Measurements from ENCODE around the gene HIVEP3.
"Not testable (repeated sequence)": the region's sequence is repeated elsewhere in the genome, so short reads cannot be mapped to it uniquely, and the experiment has no call there.

HIVEP3 gene

DNA sequence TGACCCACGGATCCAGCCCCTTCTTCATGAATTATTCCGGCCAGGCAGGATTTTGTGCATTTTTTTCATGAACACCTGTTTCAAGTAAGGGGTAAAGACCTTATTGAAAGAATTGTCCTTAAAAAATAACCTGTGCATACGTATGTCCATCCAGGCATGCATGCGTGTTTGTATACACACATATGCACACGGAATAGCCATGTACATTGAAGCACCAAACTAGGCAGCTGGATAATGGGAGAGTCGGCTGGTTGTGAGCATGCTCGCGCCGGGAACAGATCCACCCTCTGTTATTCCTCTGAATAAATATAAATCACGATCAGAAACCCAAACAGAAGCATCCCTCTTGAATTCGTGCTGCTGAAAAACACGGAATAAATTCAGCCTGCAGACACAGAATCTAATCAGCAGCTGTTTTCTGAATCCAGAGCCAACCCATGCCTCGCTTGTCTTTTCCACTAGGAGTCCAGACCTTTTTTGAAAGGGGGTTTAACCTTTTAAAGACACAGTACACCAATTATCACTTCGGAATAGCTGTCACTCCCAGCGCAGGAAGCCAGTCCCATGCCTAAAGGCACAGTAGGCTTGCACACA, at the start of gene HIVEP3:
TSS of gene HIVEP3 (minus strand) at position 473 of the 594 bp plus-strand sequence.
- DNase-seq: peak; percentile 58
- in situ Hi-C loops (cut with HindIII; ENCODE audit: low pct_ligation_motif_present, low pct_unique_long_range_greater_than_20kb, low sequenced_read_pairs): no loop called here

DNA sequence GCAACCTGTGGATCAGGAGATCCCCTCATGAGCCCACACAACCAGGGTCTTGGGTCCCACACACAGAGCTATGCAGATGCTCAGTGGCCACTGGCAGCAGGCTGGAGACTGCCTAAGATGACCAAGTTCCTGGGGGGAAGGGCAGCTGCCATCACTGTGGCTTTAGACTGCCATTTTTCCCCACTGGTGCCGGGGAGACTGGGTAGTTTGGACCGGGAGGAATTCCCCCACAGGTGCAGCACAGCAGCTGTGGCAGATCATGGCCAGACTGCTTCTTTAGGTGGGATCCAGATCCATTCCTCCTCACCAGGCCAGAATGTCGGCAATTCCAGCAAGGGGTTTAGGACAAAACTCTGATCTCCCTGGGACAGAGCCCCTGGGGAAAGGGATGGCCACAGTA, 45.7 kb upstream of the HIVEP3 start:
- DNase-seq: no peak
- in situ Hi-C loops (cut with HindIII; ENCODE audit: low pct_ligation_motif_present, low pct_unique_long_range_greater_than_20kb, low sequenced_read_pairs): no loop called here

DNA sequence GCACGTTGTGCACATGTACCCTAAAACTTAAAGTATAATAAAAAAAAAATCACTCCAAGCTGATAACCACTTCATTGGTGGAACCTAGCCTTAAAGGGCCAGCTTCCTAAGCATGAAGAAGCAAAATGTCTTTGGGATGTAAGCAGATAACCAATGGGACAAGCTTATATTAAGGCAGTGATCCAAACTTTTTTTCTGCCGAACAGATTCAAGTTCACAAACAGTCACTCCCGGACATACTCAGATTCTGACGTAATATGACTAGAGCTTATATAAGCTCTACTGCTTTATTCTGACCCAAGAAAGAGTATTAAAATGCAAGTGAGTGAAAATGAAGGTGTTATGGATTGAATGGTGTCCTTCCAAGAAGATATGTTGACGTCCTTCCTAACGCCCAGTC, 44.9 kb upstream of the HIVEP3 start:
- in situ Hi-C loops (cut with HindIII; ENCODE audit: low pct_ligation_motif_present, low pct_unique_long_range_greater_than_20kb, low sequenced_read_pairs): no loop called here
- no peak for DNase-seq

DNA sequence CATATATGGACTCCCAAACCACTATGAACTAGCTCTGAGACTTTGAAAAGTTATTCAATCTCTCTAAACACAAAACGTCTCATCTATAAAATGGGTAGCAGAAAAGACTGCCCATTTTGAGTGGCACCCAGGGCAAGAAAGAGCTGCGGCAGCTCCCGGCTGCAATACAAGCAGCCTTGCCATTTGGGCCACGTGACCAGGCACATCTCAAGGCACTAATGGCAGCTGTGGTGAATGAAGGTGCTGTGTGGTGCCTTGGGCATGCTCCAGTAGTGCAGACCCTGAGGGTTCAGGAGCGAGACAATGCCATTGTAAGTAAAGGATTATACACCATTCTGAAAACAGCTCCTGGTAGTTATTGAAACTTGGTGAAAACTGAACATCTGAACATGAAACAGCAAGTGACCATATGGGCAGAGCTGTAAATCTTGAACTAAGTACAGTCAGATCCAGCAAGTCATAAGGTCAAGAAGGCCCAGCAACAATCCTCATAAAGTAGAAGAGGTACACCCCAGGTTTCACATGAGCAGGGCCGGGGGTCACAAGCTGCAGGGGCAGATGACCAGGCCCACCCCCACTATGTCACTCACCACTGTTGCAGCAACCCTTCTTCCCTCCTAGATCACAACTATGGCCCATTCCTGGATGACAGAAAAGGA, 39.4 kb upstream of the HIVEP3 start:
- in situ Hi-C loops (cut with HindIII; ENCODE audit: low pct_ligation_motif_present, low pct_unique_long_range_greater_than_20kb, low sequenced_read_pairs): no loop called here
- no peak for DNase-seq

DNA sequence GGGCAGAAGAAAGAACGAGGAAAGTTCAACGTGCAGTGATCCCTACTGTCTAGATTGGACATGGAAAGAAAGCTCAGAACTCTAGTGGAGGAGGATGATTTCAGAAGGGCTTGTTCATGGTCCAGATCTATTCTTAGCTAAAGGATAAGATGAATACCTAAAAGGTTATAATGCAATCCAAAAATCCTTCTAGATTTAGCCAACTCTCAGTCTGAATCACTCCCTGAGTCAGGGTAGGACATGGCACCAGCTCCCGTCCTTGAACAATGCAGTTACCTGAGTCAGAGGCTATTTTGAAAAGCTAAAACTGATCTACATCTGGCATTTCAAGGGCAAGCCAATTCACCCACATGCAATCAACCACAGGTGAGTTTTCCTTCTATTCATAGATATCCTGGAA, 38.8 kb upstream of the HIVEP3 start:
- no peak for DNase-seq
- in situ Hi-C loops (cut with HindIII; ENCODE audit: low pct_ligation_motif_present, low pct_unique_long_range_greater_than_20kb, low sequenced_read_pairs): no loop called here

DNA sequence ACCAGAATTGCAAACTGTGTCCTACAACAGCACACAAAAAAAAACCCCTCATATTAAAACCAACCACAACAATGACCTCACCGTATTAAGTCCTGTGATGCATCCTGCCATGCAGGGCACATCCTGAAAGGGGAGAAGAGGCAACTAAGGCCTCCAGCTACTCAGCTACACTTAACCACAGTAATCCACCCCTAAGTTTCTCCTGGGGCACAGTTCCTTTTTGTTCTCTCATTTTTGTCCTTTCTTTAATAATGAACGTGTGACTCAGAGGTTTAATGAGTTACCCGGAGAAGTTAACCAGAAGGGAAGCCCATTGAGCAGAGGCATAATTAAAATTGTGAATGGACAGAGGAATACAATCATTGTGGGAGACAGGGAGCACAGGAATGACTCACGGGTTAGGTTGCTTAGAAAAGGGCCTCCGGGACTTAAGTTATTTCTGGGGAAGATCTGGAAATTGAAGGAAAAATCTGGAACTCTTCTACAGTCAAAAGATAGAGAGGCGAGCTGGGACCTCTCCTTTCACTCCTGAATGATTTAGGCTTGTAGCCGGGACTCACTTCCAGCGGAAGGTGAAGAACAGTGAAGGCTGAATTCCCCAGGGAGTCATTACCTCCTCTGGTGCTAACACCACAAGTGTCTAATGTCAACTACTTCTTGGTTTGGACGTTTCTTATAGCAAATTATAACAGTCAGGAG, 36.9 kb upstream of the HIVEP3 start:
- in situ Hi-C loops (cut with HindIII; ENCODE audit: low pct_ligation_motif_present, low pct_unique_long_range_greater_than_20kb, low sequenced_read_pairs): no loop called here
- DNase-seq: peak; percentile 88

DNA sequence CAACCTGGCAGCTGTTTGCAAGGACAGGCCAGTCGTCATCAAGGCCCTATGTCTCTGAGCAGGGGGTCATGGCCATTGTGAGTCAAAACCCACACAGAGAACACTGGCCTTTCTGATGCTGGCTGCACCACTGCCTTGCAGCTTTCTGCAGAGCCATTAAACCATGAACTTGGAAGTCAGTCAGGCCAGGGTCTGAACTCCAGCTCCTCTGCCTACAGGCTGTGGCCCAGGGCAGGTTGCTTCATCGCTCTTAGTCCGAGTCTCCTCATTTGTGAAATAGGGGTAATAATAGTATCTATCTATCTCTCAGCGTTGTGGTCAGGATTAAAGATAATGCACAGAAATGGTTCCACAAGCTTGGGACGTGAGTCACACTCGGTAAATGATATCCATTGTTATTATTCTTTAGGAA, 35.8 kb upstream of the HIVEP3 start:
- in situ Hi-C loops (cut with HindIII; ENCODE audit: low pct_ligation_motif_present, low pct_unique_long_range_greater_than_20kb, low sequenced_read_pairs): no loop called here
- peak; percentile 44 for DNase-seq

DNA sequence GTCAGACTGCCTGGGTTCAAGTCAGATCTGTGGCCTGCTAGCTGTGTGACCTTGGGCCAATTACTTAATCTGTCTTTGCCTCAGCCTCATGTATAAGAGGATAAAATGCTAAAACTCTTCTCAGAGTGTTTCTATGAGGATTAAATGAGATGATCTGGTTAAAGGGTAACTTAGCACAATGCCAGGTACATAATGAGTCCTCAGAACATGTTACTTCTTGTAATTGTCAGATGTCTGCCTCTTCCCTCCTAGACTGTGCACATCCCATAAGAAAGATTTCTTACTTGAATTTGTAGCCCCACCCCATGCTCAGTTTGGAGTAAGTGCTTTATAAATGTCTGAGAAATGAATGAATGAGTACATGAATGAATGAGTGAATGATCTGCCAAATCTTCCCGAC, 34.6 kb upstream of the HIVEP3 start:
- in situ Hi-C loops (cut with HindIII; ENCODE audit: low pct_ligation_motif_present, low pct_unique_long_range_greater_than_20kb, low sequenced_read_pairs): no loop called here
- no peak for DNase-seq

DNA sequence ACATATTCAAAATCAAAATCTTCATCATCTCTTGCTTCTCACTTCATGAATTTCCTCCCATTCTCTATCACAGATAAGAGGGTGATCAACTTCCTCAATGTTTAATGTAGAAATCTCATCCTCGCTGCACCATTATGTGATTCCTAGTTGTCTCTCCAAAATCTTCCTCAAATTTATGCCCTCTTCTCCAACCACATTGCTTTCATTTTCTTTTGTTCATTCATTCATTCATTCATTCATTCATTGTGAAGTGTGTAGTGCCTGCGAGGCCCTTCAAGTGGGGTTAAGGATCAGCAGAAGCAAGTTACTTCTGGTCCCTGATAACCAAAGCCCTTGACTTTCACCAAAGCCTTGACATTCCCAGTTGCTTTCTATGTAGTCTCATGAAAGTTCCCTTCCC, 33.5 kb upstream of the HIVEP3 start:
- no peak for DNase-seq
- in situ Hi-C loops (cut with HindIII; ENCODE audit: low pct_ligation_motif_present, low pct_unique_long_range_greater_than_20kb, low sequenced_read_pairs): no loop called here

DNA sequence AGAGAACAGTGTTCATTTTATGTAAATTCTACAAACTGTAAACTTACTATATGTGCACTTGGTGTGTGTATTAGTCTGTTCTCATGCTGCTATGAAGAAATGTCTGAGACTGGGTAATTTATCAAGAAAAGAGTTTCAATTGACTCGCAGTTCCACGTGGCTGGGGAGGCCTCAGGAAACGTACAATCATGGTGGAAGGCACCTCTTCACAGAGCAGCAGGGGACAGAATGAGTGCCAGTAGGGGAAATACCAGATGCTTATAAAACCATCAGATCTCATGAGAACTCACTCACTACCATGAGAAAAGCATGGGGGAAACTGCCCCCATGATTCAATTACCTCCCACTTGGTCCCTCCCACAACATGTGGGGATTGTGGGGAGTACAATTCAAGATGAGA, 32.8 kb upstream of the HIVEP3 start:
- not testable (repeated sequence) for DNase-seq

DNA sequence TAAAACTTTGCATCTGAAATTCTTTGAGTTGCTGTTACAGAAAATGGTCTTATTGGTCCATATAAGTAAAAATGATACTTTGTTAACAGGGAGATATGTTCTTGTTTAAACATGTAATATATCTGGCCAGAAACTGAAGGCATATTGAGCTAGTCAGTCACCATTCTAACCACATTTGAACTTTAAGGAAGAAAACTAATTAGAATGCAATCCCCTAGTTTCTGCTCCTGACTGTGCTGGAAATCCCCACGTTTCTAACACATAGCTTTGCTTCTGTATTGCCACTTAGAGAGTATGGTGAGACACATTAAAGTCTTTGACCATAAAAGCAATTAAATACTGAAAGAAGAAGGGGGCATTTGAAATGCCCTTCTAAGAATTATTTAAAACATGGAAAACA, 32.1 kb upstream of the HIVEP3 start:
- no peak for DNase-seq
- in situ Hi-C loops (cut with HindIII; ENCODE audit: low pct_ligation_motif_present, low pct_unique_long_range_greater_than_20kb, low sequenced_read_pairs): no loop called here

More for the DNA sequence above, 32.8 kb upstream of the HIVEP3 start:
- in situ Hi-C loops (cut with HindIII; ENCODE audit: low pct_ligation_motif_present, low pct_unique_long_range_greater_than_20kb, low sequenced_read_pairs): not testable (repeated sequence)

DNA sequence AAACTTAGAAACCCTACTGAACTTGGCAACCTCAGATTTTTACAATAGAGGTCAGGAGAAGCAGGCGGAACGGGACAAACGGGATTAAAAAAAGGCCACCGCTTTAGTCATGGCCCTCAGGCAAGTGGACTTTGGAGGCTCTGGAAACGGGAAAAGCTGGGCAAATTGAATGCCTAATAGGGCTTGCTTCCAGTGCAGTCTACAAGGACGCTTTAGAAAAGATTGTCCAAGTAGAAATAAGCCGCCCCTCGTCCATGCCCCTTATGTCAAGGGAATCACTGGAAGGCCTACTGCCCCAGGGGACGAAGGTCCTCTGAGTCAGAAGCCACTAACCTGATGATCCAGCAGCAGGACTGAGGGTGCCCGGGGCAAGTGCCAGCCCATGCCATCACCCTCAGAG, 27.2 kb upstream of the HIVEP3 start:
- in situ Hi-C loops (cut with HindIII; ENCODE audit: low pct_ligation_motif_present, low pct_unique_long_range_greater_than_20kb, low sequenced_read_pairs); DNase-seq: not testable (repeated sequence)

DNA sequence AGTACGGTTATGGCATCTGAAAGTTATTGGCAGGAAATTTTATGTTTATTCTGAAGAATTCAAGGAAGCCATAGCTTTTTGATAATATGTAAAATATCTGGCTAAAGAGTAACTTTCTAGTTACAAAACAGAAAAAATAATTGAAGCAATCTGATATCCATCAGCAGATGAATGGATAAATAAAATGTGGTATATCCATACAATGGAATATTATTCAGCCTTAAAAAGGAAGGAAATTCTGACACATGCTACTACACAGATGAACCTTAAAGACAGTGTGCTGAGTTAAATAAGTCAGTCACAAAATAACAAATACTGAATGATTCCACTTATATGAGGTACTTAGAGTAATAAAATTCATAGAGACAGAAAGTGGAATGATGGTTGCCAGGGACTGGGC, 25.0 kb upstream of the HIVEP3 start:
- DNase-seq: no peak
- in situ Hi-C loops (cut with HindIII; ENCODE audit: low pct_ligation_motif_present, low pct_unique_long_range_greater_than_20kb, low sequenced_read_pairs): no loop called here

DNA sequence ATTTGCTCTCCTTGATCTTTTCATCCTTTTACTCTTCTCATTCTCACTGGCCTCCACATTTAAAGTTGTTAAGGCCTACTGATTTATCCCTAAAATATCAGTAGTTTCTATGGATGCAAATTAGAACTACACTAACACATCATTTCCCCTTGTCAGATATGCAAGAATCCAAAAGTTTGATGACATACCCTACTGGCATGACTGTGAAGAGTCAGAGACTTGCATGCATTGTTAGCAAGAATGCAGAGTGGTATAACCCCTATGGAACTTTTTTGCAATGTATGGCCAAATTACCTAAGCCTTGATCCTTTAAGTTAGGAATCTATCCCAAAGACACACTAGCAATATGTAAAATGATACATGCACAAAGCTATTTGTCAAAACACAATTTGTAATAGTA, 23.6 kb upstream of the HIVEP3 start:
- no peak for DNase-seq
- in situ Hi-C loops (cut with HindIII; ENCODE audit: low pct_ligation_motif_present, low pct_unique_long_range_greater_than_20kb, low sequenced_read_pairs): no loop called here

DNA sequence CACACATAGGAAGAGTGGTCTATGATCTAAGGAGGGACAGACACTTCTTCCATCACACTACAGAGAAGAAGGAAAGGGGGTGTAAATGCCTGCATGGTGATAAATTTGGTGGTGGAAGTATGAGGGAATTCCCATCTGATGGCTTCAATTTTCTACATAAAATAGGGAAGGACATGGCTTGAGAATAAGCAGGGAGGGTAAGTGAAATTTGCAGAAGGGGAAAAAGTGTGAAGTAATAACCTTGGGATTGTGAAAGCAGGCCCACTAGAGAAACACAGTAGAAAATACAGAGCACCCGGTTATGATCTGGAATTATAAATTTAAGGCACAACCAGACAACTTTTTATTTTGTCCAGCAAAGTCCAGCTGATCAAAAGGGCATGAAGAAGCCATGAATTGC, 22.7 kb upstream of the HIVEP3 start:
- in situ Hi-C loops (cut with HindIII; ENCODE audit: low pct_ligation_motif_present, low pct_unique_long_range_greater_than_20kb, low sequenced_read_pairs): no loop called here

DNA sequence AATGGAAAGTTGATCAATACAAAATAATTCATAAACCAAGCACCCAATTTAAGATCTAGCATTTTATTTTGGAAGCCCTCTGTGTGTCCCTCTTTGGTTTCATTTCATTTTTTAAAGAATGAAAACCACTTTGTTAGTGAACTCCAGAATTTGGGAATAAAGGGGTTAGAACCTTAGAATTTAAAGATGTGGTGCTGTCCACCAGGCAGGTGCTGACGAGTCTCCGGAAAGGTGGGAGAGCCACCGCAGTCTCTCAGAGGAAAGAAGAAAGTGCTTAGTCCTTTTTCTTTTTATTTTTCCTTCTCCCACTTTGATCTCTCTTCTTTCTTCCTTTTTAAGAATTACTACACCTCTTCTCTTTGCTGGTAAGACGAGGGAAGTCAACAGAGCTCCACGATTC, 20.5 kb upstream of the HIVEP3 start:
- in situ Hi-C loops (cut with HindIII; ENCODE audit: low pct_ligation_motif_present, low pct_unique_long_range_greater_than_20kb, low sequenced_read_pairs): no loop called here
- no peak for DNase-seq

More for the DNA sequence above, 22.7 kb upstream of the HIVEP3 start:
- DNase-seq: no peak

DNA sequence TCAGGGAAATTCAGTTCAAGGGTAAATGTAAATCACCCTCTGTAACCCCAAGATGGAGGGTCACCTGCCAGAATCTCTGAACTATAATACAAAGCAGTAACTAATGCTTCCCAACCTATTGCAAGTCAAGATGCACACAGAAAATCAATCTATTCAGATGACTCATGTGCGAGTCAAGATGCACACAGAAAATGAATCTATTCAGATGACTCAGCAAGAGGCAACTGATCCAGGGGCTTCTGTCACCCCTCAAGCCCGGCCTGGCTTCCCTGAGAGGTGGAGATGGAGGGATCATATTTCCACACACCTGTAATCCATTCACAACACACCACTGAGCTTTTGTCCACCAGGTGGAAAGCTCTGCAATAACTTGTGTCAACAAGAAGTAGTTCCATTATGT, 17.4 kb upstream of the HIVEP3 start:
- in situ Hi-C loops (cut with HindIII; ENCODE audit: low pct_ligation_motif_present, low pct_unique_long_range_greater_than_20kb, low sequenced_read_pairs): no loop called here
- DNase-seq: peak; percentile 55

DNA sequence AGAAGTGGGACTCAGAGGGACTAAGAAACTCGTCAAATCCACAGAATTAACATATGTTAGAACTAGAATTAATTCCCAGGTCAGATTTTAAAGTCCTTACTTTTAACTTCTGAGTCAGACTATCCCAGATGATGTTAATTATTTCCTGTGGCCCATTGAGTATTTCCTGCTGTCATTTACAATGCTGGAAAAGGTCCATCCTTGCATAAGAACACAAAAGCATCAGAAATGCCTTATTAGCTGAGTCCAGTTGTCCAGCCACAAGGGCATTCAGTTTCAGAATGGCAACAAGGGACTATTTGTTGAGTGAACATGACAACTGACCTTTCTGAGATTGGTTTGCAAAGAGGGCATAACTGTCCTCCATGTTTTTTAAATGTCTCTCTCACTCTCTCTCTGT, 16.5 kb upstream of the HIVEP3 start:
- in situ Hi-C loops (cut with HindIII; ENCODE audit: low pct_ligation_motif_present, low pct_unique_long_range_greater_than_20kb, low sequenced_read_pairs): no loop called here
- DNase-seq: no peak

DNA sequence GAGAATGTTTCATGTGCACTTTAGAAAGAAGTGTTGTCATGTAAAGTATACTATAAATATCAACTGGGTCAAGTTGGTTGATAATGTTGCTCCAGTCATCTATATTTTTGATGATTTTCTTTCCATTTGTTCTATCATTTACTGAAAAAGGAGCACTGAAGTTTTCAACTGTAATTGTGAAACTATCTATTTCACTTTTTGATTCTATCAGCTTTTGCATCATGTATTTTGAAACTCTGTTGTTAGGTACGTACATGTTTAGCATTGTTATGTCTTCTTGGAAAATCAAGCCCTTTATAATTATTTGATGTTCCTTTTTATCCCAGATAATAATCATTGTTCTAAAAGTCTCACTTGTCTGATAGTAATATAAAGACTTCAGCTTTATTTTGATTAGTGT, 14.4 kb upstream of the HIVEP3 start:
- in situ Hi-C loops (cut with HindIII; ENCODE audit: low pct_ligation_motif_present, low pct_unique_long_range_greater_than_20kb, low sequenced_read_pairs): no loop called here
- no peak for DNase-seq

DNA sequence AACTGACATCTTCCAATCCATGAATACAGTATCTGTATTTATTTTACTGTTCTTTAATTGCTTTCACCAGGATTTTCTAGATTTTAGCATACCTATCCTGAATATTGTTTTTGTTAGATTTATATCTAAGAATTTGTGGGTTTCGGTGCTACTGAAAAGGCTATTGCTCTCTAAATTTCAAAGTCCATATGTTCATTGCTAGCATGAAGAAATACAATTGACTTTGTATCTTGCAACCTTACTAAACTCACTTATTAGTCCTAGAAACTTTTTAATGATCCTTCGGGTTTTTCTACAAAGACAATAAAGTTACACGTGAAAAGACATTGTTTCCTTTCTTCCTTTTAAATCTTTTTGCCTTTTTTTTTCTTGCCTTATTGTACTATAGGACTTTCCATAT, 12.9 kb upstream of the HIVEP3 start:
- in situ Hi-C loops (cut with HindIII; ENCODE audit: low pct_ligation_motif_present, low pct_unique_long_range_greater_than_20kb, low sequenced_read_pairs): no loop called here
- DNase-seq: no peak
